Bone marrow (tissue), 2 donors: Measurements from ENCODE around the gene OR51G1.
"Not testable (repeated sequence)": the region's sequence is repeated elsewhere in the genome, so short reads cannot be mapped to it uniquely, and the experiment has no call there.

Experiments used
- DNase-seq, 2 donors: peaks; one replicate each; lab custom pipeline; 2025; lab: John Stamatoyannopoulos, UW

Gene OR51G1, protein sequence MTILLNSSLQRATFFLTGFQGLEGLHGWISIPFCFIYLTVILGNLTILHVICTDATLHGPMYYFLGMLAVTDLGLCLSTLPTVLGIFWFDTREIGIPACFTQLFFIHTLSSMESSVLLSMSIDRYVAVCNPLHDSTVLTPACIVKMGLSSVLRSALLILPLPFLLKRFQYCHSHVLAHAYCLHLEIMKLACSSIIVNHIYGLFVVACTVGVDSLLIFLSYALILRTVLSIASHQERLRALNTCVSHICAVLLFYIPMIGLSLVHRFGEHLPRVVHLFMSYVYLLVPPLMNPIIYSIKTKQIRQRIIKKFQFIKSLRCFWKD

DNA sequence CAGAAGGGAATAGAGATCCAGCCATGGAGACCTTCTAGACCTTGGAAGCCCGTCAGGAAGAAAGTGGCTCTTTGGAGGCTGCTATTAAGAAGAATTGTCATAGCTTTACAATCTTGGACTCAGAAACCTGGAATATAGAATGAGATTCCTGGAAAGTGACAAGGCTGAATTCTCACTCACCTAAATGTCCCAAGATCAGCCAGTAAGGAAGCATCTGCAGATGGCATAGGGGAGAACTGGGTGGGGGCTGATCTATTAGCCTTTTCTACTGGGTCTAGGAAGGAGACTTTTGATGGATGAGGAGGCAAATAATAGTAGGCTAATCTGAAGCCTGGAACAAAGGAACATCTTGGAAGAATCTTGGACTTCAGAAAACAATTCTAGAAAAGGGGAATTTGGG is at the start of gene OR51G1:
OR51G1 (minus strand) TSS at position 101 of the 400 bp plus-strand sequence; CDS start at position 101, 0 bp downstream.
- DNase-seq, result no peak

DNA sequence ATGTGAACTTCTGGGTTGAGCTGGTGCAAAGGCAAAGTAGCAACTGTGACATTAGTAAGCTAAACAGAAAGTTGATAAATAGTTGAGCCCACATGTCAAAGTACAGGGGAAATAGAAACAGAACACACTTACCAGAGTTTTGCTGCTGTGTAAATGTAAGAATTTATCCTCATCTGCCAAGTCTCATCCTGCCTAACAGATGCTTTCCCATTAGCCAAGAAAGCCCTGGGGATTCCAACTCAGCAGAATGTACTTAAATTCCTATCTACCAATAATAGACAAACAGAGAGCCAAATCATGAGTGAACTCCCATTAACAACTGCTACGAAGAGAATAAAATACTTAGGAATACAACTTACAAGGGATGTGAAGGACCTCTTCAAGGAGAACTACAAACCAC is 38.7 kb upstream of the OR51G1 start:
- no peak for DNase-seq

DNA sequence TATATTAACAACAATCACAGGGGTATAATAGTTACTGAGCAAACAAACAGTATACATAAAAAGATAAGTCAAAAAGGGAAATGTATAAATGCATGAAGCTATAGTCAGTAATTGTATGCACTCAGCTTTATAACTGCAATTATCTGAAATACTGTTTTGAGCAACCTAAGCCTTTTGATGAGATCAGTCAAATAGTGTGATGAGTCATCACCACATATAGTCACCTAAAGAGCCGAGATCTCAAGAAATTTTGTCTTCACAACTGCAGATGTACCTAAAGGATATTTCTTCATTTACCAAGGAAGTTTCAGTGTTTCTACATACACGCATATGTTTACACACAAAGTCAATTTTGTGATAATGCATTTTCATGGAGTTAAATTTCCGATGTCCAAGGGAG is 36.7 kb upstream of the OR51G1 start:
- DNase-seq, result no peak

DNA sequence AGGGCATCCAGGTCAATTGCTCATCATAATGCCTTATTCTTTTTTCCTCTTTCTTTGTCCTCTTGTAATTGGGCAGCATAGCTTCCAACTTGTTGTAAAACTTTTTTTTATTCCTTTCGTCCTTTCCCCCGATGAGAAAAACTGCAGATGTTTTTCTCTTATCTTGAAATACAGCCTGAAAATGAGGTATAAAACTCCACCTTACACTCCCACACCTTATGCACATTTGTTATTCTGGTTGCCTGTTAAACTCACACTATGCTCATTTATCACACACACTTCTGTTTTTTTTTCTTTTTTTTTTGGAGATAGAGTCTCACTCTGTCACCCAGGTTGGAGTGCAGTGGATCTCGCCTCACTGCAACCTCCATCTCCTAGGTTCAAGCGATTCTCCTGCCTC is 33.3 kb upstream of the OR51G1 start:
- DNase-seq, result no peak

DNA sequence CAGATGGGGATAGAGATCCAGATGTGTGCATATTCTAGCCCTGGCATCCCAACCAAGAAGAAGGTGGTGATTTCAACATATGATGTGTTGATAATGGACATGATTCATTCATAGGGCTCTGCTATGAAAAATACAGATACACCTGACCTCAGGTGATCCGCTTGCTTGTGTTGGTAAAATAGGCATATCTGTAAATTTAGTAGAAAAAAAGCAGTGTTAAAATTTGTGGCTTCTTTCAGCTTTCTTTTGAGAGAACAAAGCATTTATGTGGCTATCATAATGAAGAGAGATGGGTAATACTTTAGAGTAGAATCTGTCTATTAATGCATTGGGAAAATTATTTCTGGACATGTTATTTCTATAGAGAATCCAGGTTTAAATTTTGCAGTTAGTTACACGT is 31.5 kb upstream of the OR51G1 start, which contains the start of gene OR51A2:
OR51A2 (minus strand) TSS at position 101 of the 400 bp plus-strand sequence; CDS start at position 101, 0 bp downstream.
- not testable (repeated sequence) for DNase-seq

DNA sequence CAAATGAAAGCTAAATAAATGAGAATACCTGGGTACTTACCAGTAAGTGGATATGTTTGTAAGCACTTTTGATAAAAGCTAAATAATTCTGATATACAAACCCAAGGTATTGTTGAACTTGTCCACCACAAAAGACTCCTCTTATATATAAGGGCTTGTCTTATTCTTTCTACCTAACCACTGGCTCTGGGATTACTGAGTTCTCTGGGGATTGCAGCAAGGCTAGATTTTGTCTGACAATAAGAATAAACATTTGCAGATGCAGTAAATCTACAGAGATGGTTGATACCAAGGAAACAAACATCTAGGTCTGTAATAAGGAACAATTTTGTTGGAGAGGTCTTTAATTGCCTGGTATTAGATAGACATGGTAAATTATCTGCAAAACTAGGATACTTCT is 23.4 kb upstream of the OR51G1 start, which contains the start of gene OR51A4:
OR51A4 (minus strand) TSS at position 101 of the 400 bp plus-strand sequence. CDS start 505 bp downstream, outside the sequence.
- no peak for DNase-seq

DNA sequence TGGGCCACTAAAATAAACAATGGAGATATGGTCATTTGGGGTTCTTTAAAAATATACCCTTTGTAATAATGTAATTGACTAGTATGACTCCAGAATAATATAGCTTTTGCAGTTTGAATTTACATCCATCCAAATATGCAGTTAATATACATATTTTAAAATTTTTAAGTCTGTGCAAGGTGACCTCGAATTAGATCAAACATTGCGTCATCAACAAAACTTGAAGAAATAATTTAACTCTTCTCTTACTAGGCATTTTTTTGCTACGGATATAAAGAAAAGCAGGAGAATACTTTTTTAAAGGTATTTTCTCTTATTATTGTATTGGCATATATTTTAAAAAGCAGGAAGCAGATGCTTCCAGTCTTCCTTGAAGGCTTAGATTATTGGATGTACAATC is 12.6 kb upstream of the OR51G1 start:
- no peak for DNase-seq

DNA sequence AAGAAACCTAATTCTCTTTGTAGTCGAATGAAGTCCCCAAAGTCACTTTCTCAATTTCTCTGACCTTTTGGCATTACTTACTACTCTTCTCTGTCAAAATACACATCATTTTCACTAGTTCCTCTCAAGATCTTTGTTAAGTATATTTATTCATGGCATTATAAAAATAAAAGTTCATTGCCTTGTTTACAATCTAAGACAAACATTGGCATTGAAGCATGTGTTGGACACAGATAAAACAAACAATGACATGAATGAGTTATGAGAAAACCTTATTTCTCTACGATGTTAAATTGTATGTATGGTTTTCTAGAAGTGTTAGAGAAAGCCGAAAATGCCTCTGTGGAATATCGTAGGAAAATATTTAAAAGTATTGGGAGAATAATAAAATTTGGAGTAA is 8.6 kb upstream of the OR51G1 start:
- DNase-seq, result no peak

DNA sequence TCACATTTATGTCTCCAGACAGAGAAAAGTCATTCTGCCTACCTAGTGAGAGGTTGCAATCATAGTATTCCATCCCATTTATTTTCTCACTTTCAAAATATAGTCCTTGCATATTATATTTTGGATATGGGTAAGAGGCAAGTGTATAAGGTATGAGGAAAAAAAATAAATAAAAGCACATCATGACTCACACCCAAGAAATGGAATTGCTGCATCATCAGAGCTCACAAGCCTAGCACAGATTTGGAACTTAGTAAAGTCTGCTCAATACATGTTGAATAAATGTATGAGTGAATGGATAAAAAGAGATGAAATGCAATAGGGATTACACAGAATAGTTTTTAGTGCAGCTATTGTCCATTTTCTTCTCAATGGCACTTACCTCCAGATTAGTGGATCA is 2.5 kb upstream of the OR51G1 start:
- DNase-seq, result no peak

DNA sequence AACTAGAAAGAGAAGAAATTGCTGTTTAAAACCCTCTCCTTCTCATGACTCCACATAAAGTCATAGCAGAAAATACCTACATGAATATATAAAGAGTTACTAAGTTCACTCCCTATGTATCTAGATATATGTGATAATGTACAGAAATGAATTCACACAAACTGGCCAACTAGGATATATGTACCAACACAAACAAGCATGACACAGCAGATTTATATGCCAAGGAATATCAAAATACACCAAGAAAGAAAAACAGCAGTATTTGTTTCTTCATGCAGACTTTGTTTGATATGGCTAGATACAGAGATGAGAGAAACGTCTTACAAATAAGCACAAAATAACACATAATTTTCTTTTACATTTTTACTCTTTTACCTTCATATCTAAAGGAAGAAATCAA is 1.8 kb downstream of the OR51G1 start:
- no peak for DNase-seq

DNA sequence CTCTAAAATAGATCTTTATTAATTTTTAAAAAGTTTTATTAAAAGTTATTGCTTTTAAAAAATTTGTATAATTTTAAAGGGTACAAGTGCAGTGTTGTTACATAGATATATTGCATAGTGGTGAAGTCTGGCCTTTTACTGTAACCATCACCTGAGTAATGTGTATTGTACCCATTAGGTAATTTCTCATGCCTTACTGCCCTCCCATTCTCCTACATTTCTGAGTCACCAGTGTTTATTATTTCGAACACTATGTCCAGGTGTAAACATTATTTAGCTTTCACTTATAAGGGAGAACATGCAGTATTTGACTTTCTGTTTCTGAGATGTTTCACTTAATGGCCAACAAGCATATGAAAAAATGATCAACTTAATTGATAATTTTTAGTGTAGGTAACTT is 2.3 kb downstream of the OR51G1 start:
- no peak for DNase-seq

DNA sequence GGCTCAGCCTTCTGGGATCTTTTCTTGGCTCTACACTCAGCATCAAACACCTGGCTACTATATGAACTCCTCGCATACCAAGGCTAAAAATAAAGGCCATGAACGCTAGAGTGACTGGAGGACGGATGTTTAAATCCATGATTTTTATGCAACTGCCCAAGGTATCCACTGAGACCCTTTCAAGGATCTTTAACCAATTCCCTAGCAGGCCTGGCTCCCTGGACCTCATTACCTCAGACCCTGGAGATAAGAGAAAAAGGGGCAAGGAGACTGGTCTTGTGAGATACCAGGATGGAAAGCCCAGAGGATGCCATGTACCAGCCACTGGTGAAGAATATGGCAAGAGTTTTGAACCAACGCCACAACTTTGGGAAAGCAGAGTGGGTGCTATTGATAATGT is 4.9 kb downstream of the OR51G1 start, which contains the start of gene OR51G2:
OR51G2 (minus strand) TSS at position 101 of the 400 bp plus-strand sequence. CDS start 3,687 bp downstream, outside the sequence.
- DNase-seq, result no peak

DNA sequence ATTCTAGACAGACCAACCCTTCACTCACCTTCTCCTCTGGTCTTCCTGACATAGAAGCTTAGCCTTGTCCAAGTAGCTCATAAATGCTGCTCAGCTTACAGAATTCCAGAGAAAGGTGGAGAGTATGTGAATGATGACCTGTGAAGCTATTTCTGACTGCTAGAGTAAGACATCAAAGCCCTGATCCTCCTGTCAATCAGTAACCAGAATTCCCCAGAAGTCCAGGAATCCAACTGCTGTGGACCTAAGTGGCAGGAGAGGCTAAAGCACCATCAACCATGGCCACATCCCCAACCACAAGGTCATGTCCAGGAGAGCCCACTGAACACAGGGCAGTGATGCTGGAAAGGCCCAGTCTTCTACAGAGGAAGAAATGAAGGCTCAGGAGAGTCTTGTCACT is 7.6 kb downstream of the OR51G1 start:
- no peak for DNase-seq

DNA sequence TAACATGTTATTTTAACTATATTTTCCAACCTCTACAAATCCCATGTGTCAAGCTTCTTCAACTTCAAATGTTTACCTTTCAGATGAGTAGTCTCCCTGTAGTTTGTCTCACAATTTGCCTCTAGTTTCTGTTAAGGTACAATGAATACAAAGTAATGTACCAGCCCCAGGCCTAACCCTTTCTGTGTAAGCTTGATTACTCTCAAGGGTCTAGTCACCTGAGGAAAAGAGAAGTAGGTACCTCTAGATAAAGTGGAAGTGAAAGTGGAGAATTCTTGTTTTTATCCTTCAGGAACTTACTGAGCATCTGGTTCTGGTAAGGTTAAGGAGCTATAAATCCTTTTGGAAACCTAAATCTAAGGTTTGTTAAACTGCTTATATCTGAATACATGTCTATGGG is 20.7 kb downstream of the OR51G1 start, which contains the start of gene OR51A7:
OR51A7 (plus strand) TSS at position 300 of the 400 bp plus-strand sequence. CDS start 3,587 bp downstream, outside the sequence.
- DNase-seq, result no peak

DNA sequence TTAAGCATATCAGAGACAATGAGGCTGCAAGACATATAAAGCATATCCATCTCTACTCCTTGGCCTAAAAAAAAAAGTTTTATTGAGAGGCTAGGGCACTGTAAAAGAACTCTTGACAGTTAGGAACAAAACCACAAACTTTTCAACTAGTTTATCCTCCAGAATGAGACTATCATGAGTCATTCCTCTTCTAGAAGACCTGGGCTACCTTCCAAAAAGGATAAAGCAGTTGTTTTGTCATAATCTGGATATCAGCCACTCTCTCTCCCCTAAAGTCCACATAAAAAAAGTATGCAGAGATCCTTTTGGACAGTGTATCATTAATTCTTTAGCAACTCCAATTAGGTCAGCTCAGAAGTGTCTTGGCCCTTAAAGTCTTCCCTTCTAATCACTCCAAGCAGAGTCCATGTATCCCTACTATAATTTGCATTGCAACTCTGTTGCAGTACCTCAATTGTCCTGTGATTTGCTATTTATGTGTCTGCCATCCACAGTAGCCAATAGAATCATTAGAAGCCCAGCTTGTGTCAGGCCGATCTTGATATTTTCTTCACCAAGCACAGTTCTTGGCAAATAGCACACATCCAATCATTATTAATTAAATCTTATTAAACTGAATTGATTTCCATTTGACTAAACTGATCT is 32.0 kb downstream of the OR51G1 start:
- no peak for DNase-seq

DNA sequence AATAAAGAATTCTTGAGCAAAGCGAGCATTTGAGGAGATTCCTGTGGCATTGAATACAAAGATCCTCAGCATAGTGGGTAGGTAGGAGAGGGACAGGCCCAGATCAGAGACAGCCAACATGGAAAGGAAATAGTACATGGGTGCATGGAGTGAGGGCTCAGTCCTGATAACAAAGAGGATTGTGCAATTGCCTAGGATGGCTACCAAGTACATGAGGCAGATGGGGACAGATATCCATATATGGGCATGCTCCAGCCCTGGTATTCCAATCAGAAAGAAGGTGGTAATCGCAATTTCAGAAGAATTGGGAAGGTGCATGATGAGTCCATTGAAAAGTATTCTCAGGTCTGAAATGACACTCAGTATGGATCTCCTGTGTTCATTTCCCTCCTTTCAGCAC is 33.9 kb downstream of the OR51G1 start:
- DNase-seq, result no peak

DNA sequence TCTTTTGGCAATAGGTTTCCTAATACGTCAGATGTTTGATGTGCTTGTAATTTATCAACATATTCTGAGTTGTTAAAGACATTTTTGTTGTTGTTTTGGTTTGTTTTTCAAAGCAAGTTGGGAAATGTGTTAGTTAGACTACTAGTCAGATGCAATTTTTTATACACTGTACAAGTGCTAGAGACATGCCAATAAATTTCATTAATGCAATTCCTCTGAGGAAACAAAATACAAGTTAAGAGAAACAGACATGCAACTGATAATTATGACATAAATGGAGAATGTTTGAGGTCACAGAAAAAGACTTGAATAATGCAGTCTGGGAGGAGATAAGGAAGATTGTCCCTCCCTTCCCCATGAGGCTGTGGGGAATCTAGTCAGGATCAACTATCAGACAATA is 36.5 kb downstream of the OR51G1 start:
- DNase-seq, result no peak

DNA sequence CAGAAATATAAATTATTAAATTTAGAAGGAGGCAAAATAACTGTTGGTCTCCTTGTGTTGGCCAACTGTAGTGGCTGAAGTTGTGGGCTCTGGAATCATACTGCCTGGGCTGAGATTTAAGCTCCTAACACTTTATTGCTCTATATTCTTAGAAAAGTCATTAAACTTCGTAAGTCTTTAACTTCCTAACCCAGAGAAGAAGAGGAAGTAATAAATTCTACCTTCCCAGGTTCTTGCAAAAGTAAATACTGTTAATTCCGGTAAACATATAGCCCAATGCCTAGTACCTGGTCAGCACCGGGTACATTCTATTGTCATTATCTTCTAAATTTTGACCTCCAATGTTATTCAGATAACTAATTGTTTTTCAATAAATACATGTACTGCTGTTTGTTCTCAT is 38.0 kb downstream of the OR51G1 start:
- no peak for DNase-seq

DNA sequence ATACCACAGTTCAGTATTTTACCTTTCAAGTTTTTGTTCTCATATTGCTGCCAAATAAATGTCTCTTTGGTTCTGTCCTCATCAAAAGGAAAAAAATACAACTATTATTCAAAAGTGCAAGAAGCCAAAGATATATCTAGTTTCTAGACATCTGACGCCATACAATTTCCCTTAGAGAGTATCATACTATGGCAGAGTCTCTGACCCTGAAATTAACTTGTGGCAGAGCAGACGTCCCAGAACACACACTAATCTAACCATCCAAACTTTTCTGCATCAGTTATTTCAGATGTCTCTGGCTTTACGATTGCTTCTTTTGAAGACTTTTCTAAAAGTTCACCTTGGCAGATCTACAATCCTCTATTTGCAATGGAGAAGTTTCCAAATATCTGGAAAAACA is 39.8 kb downstream of the OR51G1 start:
- no peak for DNase-seq

DNA sequence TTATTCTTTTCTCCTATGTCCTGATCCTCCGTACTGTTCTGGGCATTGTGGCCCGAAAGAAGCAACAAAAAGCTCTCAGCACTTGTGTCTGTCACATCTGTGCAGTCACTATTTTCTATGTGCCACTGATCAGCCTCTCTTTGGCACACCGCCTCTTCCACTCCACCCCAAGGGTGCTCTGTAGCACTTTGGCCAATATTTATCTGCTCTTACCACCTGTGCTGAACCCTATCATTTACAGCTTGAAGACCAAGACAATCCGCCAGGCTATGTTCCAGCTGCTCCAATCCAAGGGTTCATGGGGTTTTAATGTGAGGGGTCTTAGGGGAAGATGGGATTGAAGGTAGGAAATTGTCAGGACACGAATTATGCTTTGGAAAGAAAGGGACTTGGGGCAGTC is 41.6 kb downstream of the OR51G1 start:
- DNase-seq, result no peak

DNA sequence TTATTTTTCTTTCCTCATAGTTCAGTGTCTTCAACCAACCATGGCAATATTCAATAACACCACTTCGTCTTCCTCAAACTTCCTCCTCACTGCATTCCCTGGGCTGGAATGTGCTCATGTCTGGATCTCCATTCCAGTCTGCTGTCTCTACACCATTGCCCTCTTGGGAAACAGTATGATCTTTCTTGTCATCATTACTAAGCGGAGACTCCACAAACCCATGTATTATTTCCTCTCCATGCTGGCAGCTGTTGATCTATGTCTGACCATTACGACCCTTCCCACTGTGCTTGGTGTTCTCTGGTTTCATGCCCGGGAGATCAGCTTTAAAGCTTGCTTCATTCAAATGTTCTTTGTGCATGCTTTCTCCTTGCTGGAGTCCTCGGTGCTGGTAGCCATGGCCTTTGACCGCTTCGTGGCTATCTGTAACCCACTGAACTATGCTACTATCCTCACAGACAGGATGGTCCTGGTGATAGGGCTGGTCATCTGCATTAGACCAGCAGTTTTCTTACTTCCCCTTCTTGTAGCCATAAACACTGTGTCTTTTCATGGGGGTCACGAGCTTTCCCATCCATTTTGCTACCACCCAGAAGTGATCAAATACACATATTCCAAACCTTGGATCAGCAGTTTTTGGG is 42.2 kb downstream of the OR51G1 start, which contains the start of gene OR51T1:
OR51T1 (plus strand) TSS at position 41 of the 641 bp plus-strand sequence; CDS start at position 41, 0 bp downstream.
- no peak for DNase-seq

DNA sequence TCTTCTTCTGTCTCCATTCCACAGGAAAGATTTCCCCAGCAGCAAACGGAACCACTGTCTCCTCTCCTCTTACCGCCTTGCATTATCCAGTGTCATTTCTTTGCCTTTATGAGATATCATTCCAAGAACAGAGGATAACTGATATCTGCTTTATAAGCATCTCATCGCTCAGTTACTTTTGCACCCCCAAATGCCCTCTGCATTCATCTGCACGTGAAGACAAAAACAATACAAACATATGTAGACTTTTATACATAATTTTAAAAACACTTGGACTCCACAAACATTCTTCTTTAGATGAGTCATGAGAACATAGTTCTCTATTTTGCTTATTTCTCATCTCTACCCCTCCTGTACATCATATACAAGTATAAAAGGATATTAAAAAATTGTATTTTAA is 43.0 kb downstream of the OR51G1 start:
- DNase-seq, result no peak
